Epithelial cell of proximal tubule (primary cell): ENCODE measurements around the gene VIT. TPM values are rescaled to one million over a fixed set of nuclear protein-coding genes. Genes with fewer than 3 reads are reported as not detected.

Experiments
- DNase-seq: peaks from one replicate; pipeline ENCODE4 v3.0.0-alpha.2; 2011; ENCODE audit warnings: low read depth
- H3K4me3 ChIP-seq: 2 replicates; pipeline ENCODE4 v1.5.1; 2011; ENCODE audit warnings: low read depth, mild to moderate bottlenecking, low read length
- CTCF ChIP-seq: conservative IDR thresholded peaks from 2 replicates; pipeline ENCODE4 v1.5.1; 2012; ENCODE audit warnings: low read depth, mild to moderate bottlenecking, low read length
- total RNA-seq: library from RNA; depleted of rRNA; stranded (reverse); fragments of >200 nt; gene quantifications from 2 replicates; pipeline ENCODE4 v1.2.3, GENCODE V29; 2015

Gene VIT
- total RNA-seq, 1 donor from 2014 or later = not detected

DNA sequence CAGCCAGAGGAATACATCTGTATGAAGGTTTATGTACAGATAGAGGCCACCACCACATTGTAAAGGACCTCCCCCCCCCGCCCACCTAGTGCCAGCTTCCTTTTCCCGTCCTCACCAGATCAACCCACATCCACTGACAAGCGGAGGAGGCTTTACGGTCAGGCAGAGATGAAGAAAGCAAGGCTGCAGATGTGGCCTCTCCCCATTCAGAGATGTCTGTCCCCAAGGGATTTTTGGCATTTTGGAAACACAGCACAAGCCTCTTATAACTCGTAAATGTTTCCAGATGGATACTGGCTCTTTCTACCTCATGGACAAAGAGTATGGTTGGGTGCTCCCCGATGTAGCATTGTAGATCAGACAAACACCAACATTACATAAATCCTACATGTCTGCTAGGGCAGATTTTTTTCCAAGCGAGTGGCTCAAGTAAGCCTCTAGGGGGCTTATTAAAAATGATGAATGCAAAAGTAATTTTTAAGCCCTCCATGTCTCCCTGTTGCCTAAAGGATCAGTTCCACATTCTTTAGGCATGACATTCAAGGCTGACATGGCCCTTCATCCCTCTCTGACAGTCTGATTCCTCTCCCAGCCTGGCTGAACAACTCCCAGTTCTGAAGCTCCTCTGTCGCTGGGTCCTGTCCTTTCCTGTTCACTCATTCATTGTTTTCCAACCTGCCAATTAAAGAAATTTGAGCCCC lies 11.7 kb downstream of the VIT start:
- no peak for TF ChIP-seq CTCF
- DNase-seq = no peak
- H3K4me3 ChIP-seq = no peak overlapping the region

DNA sequence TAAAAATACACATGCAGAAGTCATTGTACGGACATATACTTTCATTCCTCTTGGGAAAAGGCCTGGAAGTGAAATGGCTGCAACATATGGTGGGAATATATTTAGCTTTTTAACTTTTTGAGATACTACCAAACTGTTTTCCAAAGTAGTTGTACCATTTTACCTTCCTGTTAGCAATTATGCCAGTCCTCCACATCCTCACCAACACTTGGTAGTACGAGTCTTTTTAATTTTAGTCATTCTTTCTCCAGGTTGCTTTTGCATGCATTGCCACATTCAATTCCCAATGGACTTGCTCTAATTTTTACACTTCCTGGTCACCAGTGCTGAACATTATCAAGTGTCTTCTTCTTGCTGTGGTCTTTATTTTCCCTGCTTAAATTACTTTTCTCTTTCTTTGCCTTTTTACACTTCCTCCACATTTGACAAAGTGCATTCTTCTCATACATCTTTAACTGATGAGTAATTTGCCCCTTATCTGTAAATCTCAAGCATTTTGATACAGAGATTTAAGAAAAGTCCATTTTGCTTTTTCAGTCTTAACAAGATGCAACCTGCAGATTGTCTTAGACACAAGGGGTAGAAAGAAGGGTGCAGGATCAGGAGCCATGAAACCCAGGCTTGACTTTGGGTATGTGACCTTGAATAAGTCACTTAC lies 14.5 kb downstream of the VIT start:
- TF ChIP-seq CTCF = no peak
- no peak overlapping the region for H3K4me3 ChIP-seq
- no peak for DNase-seq

DNA sequence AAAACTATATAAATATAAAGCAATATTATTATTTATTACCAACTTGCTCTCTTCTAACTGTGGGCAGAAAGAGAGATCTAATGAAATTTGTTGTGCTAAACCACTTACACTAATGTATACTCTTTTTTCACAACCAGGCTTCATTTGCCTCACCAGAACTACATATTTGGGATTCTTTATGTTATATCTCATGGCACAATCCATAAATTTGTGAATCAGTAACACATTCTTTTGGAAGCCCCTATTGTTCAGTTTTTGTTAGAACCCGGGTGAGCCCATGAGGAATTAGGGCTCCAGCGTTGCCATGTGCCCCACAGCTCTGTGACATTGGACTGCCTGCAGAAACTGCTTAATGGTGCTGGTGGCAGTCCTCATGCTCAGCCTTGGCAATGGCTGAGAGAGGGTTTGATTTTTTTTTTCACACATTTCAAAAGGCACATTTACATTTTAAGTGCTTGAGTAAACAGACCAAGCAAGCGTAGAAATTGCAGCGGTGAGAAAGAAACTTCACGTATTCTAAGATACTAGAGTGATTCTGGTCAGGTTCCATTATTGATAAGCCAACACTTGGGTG lies 15.3 kb downstream of the VIT start:
- TF ChIP-seq CTCF = no peak
- DNase-seq = no peak
- no peak overlapping the region for H3K4me3 ChIP-seq

GRCh38 chr2:36713310-36713709 lies 16.8 kb downstream of the VIT start:
- no peak for DNase-seq
- no peak overlapping the region for H3K4me3 ChIP-seq
- TF ChIP-seq CTCF = no peak

DNA sequence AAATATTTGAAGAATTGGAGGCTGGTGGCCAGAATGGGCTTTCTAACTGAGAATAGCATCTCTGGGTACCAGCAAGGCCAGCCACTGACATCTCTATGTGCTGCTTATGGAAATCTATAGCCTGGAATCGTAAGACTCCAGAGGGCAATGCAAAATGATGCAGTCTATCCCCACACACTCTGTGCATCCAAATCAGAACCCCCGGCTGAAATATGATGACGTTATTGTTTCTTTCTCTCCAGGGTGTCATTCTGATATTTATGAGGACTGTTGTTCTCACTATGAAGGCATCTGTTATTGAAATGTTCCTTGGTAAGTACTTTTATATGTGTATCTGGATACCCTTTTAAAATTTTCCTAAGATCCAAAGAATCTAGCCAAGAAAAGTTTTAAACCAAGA lies 19.6 kb downstream of the VIT start:
- no peak for TF ChIP-seq CTCF
- DNase-seq = no peak
- H3K4me3 ChIP-seq = no peak overlapping the region

DNA sequence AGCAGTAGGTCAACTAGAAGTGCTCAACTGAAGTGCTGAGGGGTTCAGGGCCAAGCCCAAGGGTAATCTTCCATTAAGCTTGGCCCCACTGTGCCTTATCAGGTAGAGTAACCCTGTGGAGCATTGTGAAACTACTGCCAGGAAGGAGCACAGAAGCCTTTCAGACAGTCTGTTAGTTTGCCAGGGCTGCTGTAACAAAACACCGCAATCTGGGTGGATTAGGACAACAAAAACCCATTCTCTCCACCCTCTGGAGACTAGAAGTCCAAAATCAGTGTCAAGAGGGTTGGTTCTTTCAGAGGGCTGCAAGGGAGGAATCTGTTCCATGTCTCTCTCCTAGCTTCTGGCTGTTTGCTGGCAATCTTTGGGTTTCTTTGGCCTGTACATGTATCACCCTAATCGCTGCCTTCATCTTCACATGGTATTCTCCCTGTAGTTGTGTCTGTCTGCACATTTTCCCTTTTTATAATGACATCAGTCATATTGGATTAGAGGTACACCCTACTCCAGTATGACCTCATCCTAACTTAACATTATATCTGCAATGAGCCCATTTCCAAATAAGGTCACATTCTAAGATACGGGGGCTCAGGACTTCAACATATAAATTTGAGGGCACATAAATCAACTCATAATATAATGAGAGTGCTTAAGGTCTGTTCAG lies 21.2 kb downstream of the VIT start:
- DNase-seq = no peak
- H3K4me3 ChIP-seq = no peak overlapping the region

More for the DNA sequence above, 21.2 kb downstream of the VIT start:
- TF ChIP-seq CTCF = no peak
